ENCODE results near the gene TAF1D. TPM values are rescaled to one million over a fixed set of nuclear protein-coding genes. Genes with fewer than 3 reads are reported as not detected.
A peak's percentile ranks its signal among the peaks of the same experiment; 100 is the strongest.
"Not testable (repeated sequence)": the region's sequence is repeated elsewhere in the genome, so short reads cannot be mapped to it uniquely, and the experiment has no call there.

The TAF1D gene
- total and polyA plus RNA-seq, 7 donors, result 53.7 to 151 (median 84.7) TPM

- no peak for ATAC-seq
- DNase-seq, result no peak
- Histone ChIP-seq H3K27me3 (ENCODE audit: insufficient read depth in 3 of 3, low read length in 2 of 3) (no peaks in the 10 kb centered on the region), H3K27ac (no peak overlapping the region), H3K4me3 (peak overlapping the region; percentile 94), H3K4me1 (peaks cover 33% of the 10 kb centered on the region), H3K9me3 (no peaks in the 10 kb centered on the region), H3K36me3 (ENCODE audit: insufficient read depth in 1 of 2, low read depth in 1 of 2) (peaks cover 0 to 12% of the 10 kb centered on the region in 2 donors)
- no peak for TF ChIP-seq CTCF (IDR thresholded peaks at IDR 0.05)
- 51 to 57% (median 55%) methylated on average over 7 of the region's 7 CpGs for WGBS, 3 donors
- intact Hi-C loops (cut with DNase I), result loop anchor here in 1 of 2 donors (5.0 kb wide), 1 partner anchor 41 kb away; the partner anchor contains the start of genes C11orf54 and TAF1D
These were observed 42.1 kb upstream of the TAF1D start for GRCh38 chr11:93783362-93783761.

- no peaks in the 10 kb centered on the region for H3K27me3 ChIP-seq (ENCODE audit: insufficient read depth in 3 of 3, low read length in 2 of 3)
- no peak for ATAC-seq
- no peak for DNase-seq
- no peak overlapping the region for H3K27ac ChIP-seq
- 55 to 61% (median 59%) methylated on average over 2 of the region's 2 CpGs for WGBS, 3 donors
- intact Hi-C loops (cut with DNase I), result no loop called here
- H3K4me3 ChIP-seq, result no peak overlapping the region
- H3K4me1 ChIP-seq, result no peaks in the 10 kb centered on the region
- no peak for TF ChIP-seq CTCF (IDR thresholded peaks at IDR 0.05)
- no peaks in the 10 kb centered on the region for H3K9me3 ChIP-seq
- peaks cover 0 to 3% of the 10 kb centered on the region in 2 donors for H3K36me3 ChIP-seq (ENCODE audit: insufficient read depth in 1 of 2, low read depth in 1 of 2)
These were observed 34.0 kb upstream of the TAF1D start for GRCh38 chr11:93775289-93775688.

GRCh38 chr11:93774560-93774959, 33.3 kb upstream of the TAF1D start:
- ATAC-seq; H3K27me3 ChIP-seq (ENCODE audit: insufficient read depth in 3 of 3, low read length in 2 of 3); H3K36me3 ChIP-seq (ENCODE audit: insufficient read depth in 1 of 2, low read depth in 1 of 2); H3K4me1 ChIP-seq; H3K4me3 ChIP-seq; DNase-seq; H3K27ac ChIP-seq; H3K9me3 ChIP-seq; intact Hi-C loops (cut with DNase I): not testable (repeated sequence)
- 86 to 93% (median 90%) methylated on average over 3 of the region's 3 CpGs for WGBS, 3 donors

- intact Hi-C loops (cut with DNase I), result no loop called here
- Histone ChIP-seq H3K27ac (no peak overlapping the region), H3K36me3 (ENCODE audit: insufficient read depth in 1 of 2, low read depth in 1 of 2) (peaks cover 0 to 3% of the 10 kb centered on the region in 2 donors), H3K9me3 (no peaks in the 10 kb centered on the region), H3K27me3 (ENCODE audit: insufficient read depth in 3 of 3, low read length in 2 of 3) (no peaks in the 10 kb centered on the region), H3K4me3 (no peak overlapping the region), H3K4me1 (no peaks in the 10 kb centered on the region)
- DNase-seq (no peak), ATAC-seq (peak in 1 of 4 donors; percentile 37)
- 89 to 92% (median 89%) methylated on average over 9 to 10 of the region's 10 CpGs for WGBS, 3 donors
- no peak for TF ChIP-seq CTCF (IDR thresholded peaks at IDR 0.05)
These were observed 32.4 kb upstream of the TAF1D start for GRCh38 chr11:93773601-93774200.

GRCh38 chr11:93773045-93773477, 31.8 kb upstream of the TAF1D start:
- no peak for ATAC-seq
- DNase-seq, result no peak
- no peak overlapping the region for H3K4me3 ChIP-seq
- no peaks in the 10 kb centered on the region for H3K27me3 ChIP-seq (ENCODE audit: insufficient read depth in 3 of 3, low read length in 2 of 3)
- H3K36me3 ChIP-seq (ENCODE audit: insufficient read depth in 1 of 2, low read depth in 1 of 2), result peaks cover 0 to 3% of the 10 kb centered on the region in 2 donors
- H3K9me3 ChIP-seq, result no peaks in the 10 kb centered on the region
- no peak for TF ChIP-seq CTCF (IDR thresholded peaks at IDR 0.05)
- intact Hi-C loops (cut with DNase I), result no loop called here
- no peak overlapping the region for H3K27ac ChIP-seq
- H3K4me1 ChIP-seq, result no peaks in the 10 kb centered on the region
- WGBS, 3 donors, result 92 to 98% (median 94%) methylated on average over 3 of the region's 3 CpGs

All from psoas muscle (tissue), 8 donors.